Liver (tissue), 3 donors: ENCODE results near the gene USP37.

Experiments used
- CTCF ChIP-seq: fragments of 150-350 bp; IDR thresholded peaks from 2 replicates; pipeline ENCODE4 v1.5.1; 2017; ENCODE audit warnings: improper control_type of control experiment, low read depth, low read length; ENCODE audit not compliant: missing input control
- MAX ChIP-seq: IDR thresholded peaks from 2 replicates; pipeline ENCODE4 v1.6.1; 2016; ENCODE audit warnings: antibody characterized with exemption
- RXRA ChIP-seq, 2 donors: IDR thresholded peaks; 2 replicates each; pipeline ENCODE4 v1.6.1; 2017 to 2018; ENCODE audit warnings: antibody characterized with exemption in 2 of 2, mild to moderate bottlenecking in 1 of 2
- TAF1 ChIP-seq: conservative IDR thresholded peaks from 2 replicates; pipeline ENCODE4 v1.6.1; 2016; ENCODE audit warnings: antibody characterized with exemption, mild to moderate bottlenecking
- YY1 ChIP-seq: IDR thresholded peaks from 2 replicates; pipeline ENCODE4 v1.6.1; 2016; ENCODE audit warnings: antibody characterized with exemption, mild to moderate bottlenecking
- donor health status: healthy.
- donor health status: healthy.

GRCh38 chr2:218402911-218403411 is 165.2 kb downstream of the USP37 start:
- TF ChIP-seq CTCF (no peak), RXRA (IDR thresholded peaks at IDR 0.05) (no peak), YY1 (no peak), TAF1 (no peak), MAX (no peak)
